OCI-M2 (cell line): Measurements from ENCODE around the gene ERC2.

Experiments used
- DNase-seq: peaks from one replicate; lab custom pipeline; 2025; ENCODE audit not compliant: unreplicated experiment; lab: John Stamatoyannopoulos, UW

Gene ERC2

DNA sequence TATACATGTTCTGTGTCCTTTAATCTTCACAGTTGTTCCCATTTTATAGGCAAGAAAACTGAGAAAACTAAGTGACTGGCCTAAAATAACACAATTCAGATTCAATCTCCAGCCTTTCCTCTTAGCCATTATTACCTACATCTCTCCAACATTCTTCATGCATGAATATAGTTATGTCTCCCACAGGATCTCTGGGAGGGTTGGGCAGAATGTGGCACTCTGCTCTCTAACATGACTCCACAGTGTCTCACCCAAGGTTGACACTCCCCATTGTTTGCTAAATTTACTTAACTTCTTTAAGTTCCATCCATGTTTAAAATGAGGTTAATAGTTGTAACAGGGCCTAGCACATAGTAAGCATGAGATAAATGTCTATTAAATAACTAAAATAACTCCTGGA is 276.3 kb downstream of the ERC2 start:
- no peak for DNase-seq

DNA sequence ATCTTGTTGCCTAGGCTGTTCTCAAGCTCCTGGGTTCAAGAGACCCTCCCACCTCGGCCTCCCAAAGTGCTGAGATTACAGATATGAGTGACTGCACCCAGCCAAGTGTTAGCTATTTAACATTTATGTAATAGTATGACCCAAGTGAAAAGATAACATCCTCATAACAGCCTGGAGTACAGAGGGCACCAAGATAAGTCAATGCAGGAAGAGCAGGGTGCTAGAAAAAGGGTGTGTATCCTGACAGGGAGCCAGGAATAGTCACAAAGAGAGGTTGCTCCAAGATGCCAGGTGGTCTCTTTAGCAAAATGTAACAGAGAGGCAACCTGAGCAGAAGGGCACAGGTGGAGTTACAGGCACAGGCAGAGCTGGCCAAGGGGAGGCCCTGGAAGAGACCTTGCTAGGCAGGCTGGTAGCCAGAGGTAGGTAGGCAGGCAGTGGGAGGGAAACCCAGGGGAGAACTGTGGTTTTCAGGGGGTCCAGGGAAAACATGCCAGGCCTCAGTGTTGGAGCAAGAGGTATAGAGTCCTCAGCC is 277.4 kb downstream of the ERC2 start:
- no peak for DNase-seq

DNA sequence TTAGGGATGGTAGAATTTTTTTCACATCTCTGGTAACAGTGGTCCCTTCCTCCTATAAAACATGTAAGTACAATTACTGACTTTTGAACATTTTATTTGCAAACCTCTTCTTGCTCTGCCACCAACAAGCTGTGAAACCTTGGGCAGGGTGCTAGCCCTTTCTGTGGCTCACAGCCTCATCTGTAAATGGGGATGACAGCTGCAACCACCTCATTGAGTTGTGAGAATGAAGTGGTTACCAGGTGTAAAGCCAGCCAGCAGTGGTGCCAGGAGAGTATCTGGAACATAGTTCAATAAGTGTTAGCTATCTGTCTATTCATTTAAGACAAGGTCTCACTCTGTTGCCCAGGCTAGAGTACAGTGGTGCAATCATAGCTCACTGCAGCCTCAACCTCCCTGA is 278.1 kb downstream of the ERC2 start:
- no peak for DNase-seq

DNA sequence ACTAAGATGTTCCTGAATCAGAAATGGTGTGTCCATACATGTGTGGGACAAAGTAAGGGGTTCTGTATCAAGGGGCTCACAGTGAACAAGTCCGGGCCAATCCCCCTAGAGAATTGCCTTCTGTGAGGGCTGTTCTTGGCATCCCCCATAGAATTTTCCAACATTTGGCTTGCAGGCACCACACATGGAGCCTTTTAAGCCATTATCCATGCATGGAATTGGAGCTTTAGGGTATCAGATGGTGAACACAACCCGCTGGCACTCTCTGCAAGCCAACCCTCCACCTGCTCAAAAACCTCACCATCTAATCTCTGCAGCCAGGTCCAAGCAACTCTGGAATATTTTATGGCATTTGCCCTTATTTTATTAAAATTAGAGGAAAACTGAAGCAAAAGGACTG is 278.7 kb downstream of the ERC2 start:
- no peak for DNase-seq

DNA sequence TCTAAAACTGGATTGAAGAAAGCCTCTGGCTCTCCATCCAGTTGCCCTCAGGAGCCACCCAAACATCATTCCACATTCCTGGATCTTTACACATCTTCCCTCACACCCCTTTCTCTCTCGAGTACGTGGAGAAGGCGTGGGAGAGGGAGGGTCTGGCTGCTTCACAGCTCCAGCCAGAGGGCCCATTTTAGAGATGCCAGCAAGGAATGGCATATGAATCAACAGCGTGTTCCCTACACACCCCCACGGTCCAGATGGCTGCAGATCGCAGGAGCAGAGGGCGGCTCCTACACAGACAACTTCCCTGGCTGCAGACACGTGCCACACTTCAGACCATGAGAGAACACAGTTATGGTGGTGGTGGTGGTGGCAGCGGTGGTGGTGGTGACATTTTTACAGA is 280.1 kb downstream of the ERC2 start:
- DNase-seq: no peak

DNA sequence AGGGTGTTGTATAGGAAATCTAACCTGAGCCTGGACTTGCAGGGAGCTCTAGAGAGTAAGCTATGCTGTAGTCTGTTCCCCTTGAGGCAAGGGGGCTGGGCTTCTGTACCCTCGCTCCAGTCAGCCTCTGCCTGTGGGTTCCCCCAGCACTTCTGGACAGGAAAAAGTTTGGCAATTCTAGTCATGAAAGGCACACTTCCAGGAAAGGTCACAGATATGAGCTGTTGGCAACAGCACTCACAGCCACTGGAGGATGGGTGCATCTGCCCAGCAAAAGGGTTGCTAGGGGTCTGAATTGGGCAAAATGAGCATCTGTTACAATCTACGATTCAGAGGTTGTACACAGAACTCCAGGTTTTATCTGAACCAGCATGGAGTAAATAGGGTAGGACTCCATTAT is 281.2 kb downstream of the ERC2 start:
- no peak for DNase-seq

DNA sequence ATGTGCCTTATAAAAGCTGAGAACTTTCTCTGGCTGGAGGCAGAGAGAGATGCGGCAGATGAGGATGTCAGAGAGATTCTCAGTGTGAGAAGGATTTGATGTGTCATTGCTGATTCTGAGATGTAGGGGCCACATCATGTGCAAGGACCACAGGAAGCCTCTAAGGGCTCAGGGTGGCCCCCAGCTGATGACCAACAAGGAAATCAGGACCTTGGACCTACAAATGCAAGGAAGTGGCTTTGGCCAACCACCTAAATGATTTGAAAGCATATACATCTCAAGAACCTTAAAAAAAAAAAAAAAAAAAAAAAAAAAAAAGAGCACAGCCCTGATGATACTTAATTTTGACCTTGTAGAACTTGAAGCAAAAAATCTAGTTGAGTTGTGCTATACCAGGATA is 282.4 kb downstream of the ERC2 start:
- no peak for DNase-seq

DNA sequence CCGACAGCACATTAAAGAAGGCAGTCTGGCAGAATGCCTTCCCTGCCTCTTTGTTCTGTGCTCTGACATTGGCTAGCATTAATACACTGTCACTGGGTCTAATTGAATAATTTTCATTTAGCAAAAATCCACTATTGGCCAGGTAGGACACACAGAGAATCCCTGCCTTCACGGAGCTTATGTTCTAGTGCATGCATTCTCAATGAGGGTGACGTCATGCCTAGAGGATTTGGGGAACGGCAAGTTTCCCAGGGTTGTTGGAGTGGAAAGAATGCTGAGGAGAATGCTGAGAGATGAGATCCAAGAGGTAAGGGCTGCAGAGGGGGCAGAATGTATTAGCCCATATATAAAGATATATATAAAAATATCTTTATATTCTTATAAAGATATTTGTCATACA is 284.7 kb downstream of the ERC2 start:
- no peak for DNase-seq

DNA sequence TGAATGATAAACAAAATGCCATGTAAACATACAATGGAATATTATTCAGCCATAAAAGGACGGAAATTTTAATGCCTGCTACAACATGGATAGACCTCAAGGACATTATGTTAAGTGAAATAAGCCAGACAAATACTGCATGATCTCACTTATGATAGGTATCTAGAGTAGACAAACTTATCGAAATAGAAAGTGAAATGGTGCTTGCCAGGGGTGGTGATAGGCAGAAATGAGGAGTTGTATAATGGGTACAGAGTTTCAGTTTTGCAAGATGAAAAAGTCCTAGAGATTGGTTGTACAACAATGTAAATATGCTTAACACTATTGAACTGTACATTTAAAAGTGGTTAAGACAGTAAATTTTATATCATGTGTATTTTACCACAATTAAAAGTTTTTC is 287.8 kb downstream of the ERC2 start:
- no peak for DNase-seq

DNA sequence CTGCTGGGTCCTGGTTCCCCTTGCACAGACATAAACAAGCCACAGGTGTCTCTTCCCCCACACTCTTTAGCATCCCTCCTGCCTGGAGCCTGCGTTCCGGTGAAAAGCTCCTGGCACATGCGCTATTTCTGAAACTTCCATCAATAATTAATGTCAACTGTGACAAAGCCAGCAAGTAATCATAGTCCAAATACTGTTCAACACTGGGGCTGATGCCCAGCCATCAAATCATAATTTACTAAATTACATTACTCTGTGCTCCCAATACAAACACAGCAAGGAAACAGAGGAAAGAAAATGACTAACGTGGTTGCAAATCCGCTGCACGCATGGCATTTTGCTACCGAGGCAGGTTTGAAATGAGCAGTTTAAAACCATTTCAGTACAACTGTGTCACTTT is 294.7 kb downstream of the ERC2 start:
- no peak for DNase-seq

DNA sequence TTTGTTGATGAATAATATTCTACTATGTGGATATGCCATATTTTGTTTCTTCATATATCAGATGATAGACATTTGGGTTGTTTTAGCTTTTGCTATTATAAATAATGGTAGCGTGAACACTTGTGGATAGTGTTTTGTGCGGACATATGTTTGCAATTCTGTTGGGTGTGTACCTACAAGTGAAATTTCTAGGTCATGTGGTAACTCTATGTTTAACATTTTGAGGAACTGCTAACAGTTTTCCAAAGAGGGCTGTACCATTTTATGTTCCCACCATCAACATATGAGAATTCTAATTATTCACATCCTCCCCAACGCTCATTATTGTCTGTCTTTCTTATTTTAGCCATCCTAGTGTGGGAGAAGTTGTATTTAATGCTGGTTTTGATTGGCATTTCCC is 303.8 kb downstream of the ERC2 start:
- no peak for DNase-seq

DNA sequence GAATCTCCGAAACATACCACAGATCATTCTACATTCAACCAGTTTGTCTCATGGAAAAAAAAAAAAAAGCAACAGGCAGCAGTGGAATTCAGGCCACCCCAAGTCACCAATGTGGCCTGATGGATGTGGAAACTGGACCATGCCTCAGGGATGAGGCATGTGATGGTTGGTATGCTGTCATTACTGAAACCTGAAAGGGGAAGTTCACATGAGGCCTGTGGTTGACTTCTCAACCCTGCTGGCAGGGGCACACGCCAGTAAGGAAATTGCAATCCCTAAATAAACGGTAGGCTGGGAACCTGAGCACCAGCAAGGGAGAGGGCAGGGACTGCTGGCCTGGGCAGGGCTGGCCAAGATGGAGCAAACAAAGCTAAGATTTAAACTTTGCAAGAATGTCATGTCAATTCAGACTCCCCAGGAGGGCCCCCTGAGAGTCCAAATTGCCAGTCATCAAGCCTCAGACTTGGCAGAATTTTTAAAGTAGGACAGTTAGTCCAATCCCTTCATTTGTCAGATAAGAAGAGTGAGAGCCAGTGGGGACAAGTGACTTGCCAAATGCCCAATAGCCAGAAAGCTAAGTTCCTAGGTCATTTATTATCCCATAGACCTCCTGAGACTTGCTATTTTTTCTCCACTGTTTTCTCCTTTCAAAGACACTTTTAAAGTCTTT is 310.4 kb downstream of the ERC2 start:
- DNase-seq: no peak

DNA sequence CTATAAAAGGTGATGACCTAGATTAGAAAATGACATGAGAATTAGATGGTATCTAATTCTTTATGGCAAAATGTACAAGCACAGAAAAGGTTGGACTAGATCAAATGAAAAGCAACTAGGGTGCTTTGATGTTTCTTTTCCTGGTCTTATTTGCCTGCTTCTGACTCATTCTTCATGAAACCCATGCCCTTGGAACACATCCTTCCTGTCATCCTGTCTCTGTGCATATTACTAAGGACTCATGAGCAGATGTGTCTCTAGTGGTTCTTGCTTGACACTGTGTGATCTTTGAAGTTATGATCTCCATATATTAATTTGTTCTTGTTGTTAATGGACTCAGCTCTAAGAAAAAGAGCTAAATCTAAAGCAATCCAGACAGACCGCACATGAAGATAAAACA is 314.0 kb downstream of the ERC2 start:
- DNase-seq: no peak

DNA sequence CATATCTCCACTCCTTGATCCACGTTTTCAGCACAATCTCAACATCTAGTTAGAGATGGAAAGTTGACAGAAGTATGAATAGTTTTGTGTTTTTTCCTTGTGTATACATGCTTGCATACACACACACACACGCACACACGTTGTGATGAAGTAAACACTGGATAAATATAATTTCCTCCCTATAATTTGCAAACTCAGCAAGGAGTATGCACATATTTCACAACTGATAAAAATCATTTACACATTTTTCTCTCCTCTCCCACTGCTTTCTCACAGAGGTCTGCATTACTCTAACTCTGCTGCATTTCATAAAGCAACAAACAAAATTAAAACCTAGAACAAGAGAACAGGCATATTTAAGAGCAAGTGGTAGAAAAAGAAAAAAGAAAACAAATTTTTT is 320.9 kb downstream of the ERC2 start:
- no peak for DNase-seq

DNA sequence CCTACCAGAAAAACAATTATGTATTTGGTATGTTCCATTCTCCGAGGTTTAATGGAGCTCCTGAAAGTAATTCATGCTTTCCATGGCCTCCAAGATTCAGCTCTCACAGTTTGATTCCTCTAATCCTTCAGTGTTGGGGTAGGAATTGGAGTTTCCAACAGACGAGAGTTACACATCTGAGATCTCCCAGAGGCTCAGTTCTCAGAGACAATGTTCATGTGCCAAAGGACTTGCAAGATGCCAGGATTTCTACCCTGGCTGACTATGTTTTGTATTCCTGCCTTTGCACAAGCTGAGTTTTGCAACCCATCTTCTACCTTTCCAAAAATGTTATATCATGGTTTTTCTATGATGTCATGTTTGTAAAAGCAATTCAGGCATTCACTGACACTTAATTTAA is 322.9 kb downstream of the ERC2 start:
- DNase-seq: no peak

DNA sequence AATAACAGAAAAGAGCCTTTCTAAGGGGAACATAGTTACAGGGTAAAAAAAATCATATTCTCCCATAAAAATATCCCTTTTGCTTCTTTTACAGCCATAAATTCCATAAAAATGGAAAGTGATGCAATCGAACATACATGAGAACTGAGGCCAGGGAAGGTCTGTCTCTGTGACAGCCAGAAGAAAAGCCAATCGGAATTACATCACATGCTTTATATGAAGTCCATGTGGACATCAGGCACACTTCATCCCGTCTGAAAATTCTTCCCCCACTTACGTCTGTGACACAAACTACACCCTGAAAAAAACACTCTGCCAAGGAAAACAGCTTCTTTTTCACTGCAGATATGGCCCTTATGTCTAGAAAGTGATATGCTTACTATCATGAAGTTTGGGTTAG is 323.5 kb downstream of the ERC2 start:
- no peak for DNase-seq

DNA sequence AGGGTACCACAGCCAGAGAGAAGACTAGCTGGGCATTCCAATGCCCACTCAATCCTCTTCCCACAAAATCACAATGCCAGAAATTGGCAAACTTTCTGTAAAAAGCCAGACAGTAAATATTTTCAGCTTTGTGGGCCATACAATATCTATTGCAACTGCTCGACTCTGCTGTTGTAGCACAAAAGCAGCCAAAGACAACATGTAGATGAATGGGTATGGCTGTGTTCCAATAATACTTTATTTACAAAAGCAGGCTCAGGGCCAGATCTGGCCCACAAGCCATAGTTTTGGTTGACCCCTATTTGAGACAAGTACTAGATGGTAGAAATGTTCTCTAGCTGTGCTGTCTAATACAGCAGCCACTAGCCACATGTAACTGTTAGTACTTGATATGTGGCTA is 330.9 kb downstream of the ERC2 start:
- no peak for DNase-seq

DNA sequence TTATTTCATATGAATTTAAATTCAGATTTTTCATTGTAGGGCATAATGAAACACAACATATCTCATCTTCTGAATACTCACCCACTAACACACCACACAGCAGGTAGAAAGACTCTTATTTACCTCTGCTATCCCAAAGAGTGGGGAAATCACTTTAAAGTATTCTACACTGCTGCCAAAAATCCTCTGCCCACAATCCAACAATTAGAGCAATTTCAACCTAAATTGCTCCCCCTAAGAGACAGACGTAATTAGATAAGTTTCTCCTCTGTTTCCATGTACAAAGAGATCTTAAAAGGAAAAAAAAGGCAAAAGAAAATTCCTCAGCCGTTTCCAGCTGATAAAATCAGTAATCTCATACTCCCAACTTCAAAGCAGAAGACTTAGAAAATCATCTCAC is 331.8 kb downstream of the ERC2 start:
- no peak for DNase-seq

DNA sequence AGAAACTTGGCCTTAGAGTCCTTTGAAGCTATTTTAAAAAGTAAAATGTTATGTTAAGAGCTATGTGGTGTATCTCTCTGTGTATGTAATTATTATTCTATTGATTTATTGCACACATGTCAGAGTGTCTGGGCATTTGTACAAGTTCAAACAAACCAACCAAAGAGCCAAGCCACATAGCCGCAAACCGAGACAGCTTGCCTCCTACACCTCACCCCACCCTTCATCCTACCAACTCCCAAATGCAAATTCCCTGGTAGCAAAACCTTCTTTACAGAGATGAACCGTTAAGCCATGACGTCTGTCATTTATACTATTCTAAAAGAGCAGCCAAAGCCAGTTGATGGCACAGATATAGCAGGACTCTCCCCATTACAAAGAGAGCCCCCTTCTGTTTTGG is 332.3 kb downstream of the ERC2 start:
- no peak for DNase-seq

DNA sequence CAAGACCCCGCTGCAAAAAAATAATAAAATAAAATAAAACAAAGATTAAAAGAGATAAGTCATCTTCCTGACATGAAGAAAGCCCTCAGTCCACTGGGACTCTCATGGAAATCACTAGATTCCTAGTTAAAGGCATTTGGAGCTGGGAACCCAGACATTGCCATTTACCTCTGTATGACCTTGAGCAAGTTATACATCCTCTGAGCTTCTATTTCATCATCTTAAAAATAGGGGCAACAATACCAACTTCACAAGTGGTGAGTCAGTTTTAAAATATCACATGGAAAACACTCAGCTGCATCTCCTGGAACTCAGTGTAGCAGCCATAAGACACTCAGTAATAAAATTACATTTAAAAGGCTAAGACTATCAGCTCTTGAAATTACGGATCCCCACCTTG is 334.8 kb downstream of the ERC2 start:
- DNase-seq: no peak

DNA sequence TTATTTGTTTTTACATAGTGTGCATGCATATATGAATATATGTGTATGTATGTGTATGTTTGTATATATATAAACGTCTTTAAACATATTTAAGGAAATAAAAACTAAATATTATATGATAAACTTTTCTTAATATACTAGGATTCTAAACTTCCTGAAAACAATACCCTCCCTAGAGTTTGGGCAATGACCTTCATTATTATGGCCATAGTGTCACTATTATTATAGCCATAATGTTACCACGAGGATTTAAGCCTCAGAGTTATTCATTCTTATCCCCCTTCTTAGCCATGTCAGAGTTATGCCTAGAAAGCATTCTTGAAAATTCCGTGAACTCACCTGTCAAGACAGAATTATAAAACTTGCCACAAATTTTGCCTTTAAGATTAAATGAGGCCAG is 335.5 kb downstream of the ERC2 start:
- no peak for DNase-seq

DNA sequence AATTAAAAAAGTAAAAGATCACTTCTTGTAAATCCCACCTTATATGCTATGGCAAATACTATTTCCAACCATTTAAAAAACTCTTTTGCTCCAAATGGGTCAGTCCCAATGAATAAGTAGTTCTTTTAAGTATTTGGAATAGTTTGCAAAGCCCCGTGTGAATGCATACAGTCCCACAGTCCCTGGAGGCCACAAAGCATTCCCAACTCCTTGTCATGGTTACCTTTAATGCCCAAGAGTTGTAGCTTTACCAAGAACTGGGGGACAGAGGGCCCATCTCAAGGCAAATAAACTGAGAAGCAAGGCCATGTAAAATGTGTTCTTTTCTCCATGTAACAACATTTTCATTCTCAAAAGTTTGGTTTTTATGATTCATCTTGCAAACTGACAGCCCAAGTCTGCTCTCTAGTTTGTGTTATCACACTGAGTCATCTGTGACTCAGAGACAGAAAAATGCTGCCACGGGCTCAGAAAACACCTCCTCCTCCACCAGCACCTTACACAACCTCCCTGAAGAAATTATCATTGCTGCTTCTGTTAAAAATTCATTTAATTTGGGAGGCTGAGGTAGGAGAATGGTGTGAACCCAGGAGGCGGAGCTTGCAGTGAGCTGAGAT is 336.2 kb downstream of the ERC2 start:
- DNase-seq: no peak

DNA sequence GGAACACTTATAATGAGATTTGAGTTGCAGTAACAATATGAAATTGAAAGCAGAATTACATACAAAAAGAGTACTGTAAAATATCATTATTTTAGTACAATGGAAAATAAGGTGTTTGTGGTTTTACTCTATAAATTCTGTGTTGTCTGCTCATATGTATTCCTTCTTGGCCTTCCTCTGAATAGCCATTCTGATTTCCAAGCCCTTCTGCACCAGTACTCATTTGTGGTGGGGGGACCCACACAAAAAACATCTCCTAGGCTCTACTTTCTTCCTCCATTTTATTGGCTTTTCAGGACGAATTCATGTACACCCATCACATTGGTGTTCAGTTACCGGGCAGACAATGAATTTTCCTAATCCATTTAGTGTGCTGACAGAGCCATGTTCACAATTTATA is 338.2 kb downstream of the ERC2 start:
- DNase-seq: no peak
